OCI-LY1 (cell line): ENCODE data around the gene RNF135.

Source experiments
- H2AFZ ChIP-seq: fragments of 200-600 bp; sonication (generic), shearing (Covaris generic); 2 replicates; pipeline ENCODE4 v1.6.0; 2014; ENCODE audit warnings: antibody characterized with exemption, mild to moderate bottlenecking, low read length
- H3F3A ChIP-seq: fragments of 200-600 bp; sonication (generic), shearing (Covaris generic); 2 replicates; pipeline ENCODE4 v1.6.0; 2014; ENCODE audit warnings: mild to moderate bottlenecking, antibody characterized with exemption, low read length, moderate library complexity; ENCODE audit not compliant: insufficient read depth
- H3K27ac ChIP-seq: fragments of 200-600 bp; sonication (generic); 2 replicates; pipeline ENCODE4 v1.5.1; 2014; ENCODE audit warnings: low read length, mixed run types, mild to moderate bottlenecking, low read depth; ENCODE audit not compliant: poor library complexity, severe bottlenecking
- H3K27me3 ChIP-seq: fragments of 200-600 bp; sonication (generic); 2 replicates; pipeline ENCODE4 v1.6.0; 2014; ENCODE audit warnings: antibody characterized with exemption, mild to moderate bottlenecking, low read length, moderate library complexity; ENCODE audit not compliant: insufficient read depth
- H3K36me3 ChIP-seq: fragments of 200-600 bp; sonication (generic); 2 replicates; pipeline ENCODE4 v1.6.1; 2014; ENCODE audit warnings: mild to moderate bottlenecking, antibody characterized with exemption, low read length, moderate library complexity, mixed read lengths; ENCODE audit not compliant: insufficient read depth
- H3K4me1 ChIP-seq: fragments of 200-600 bp; sonication (generic); 2 replicates; pipeline ENCODE4 v1.5.1; 2014; ENCODE audit warnings: mild to moderate bottlenecking, low read length, moderate library complexity; ENCODE audit not compliant: insufficient read depth, severe bottlenecking
- H3K4me2 ChIP-seq: fragments of 200-600 bp; sonication (generic), shearing (Covaris generic); 2 replicates; pipeline ENCODE4 v1.6.1; 2014; ENCODE audit warnings: low read length
- H3K4me3 ChIP-seq: fragments of 200-600 bp; sonication (generic); 2 replicates; pipeline ENCODE4 v1.5.1; 2014; ENCODE audit warnings: low read length, low read depth, mild to moderate bottlenecking, mixed read lengths; ENCODE audit not compliant: poor library complexity, severe bottlenecking
- H3K79me2 ChIP-seq: fragments of 200-600 bp; shearing (Covaris generic); 2 replicates; pipeline ENCODE4 v1.6.1; 2016; ENCODE audit warnings: mixed run types, low read length, mixed read lengths; ENCODE audit not compliant: insufficient read depth
- H3K9ac ChIP-seq: fragments of 200-600 bp; sonication (generic), shearing (Covaris generic); 2 replicates; pipeline ENCODE4 v1.6.1; 2014; ENCODE audit warnings: mild to moderate bottlenecking, low read length, mixed read lengths
- H3K9me2 ChIP-seq: fragments of 200-600 bp; sonication (generic), shearing (Covaris generic); 2 replicates; pipeline ENCODE4 v1.6.1; 2014; ENCODE audit warnings: low read depth, mild to moderate bottlenecking, low read length, mixed read lengths
- H3K9me3 ChIP-seq: fragments of 200-600 bp; shearing (Covaris generic); 2 replicates; pipeline ENCODE4 v1.6.1; 2014; ENCODE audit warnings: low read length, mixed read lengths
- H4K20me1 ChIP-seq: fragments of 200-600 bp; sonication (generic), shearing (Covaris generic); 2 replicates; pipeline ENCODE4 v1.6.0; 2016; ENCODE audit warnings: mild to moderate bottlenecking, low read length; ENCODE audit not compliant: insufficient read depth
- CTCF ChIP-seq: fragments of 200-600 bp; sonication (generic), shearing (Covaris generic); IDR thresholded peaks from 2 replicates; pipeline ENCODE4 v1.5.1; 2017; ENCODE audit warnings: mild to moderate bottlenecking, antibody characterized with exemption, low read length, moderate library complexity, mixed read lengths
- EZH2 ChIP-seq: fragments of 200-600 bp; sonication (generic), shearing (Covaris generic); IDR thresholded peaks from 2 replicates; pipeline ENCODE4 v1.8.0; 2017; ENCODE audit warnings: borderline replicate concordance, mixed run types, mild to moderate bottlenecking, antibody characterized with exemption, low read length, moderate library complexity, mixed read lengths

RNF135 gene

DNA sequence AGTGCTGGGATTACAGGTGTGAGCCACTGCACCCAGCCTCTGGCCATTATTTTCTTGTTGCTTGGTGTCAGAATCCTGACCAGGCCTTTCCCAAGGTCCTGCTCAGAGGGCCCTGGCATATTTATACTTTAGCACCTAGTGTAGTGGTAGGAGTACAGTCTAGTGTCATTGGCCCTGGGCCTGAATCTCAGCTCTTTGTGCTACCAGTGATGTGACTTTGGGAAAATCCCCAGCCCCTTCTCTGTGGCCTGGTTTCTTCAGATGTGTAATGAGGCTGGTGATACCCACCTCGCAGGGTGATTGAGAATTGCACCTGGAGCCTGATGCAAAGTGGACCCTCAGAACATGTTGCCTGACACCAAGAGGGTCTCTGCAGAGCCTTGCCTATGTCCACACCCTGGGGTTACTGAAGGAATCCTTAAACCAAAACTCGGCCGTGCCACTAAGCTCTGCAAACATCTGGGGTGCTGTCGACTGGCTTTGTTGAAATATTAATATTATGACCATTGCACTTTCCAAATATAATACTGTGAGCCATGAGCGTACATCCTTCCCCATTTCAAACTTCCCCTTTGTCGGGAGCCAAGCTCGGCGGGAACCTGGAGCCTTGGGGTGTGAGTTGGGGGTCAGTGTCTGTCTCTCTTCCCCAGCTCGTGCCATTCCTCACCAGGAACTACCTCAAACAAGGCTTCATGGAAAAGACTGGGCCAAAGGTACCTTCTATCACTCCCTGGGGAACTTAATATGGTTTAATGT is 18.0 kb upstream of the RNF135 start:
- Histone ChIP-seq H3K27ac (peak overlapping the region; percentile 79), H3K4me2 (peak overlapping the region; percentile 35; the same call in 1 of the 2 replicates)

GRCh38 chr17:30954046-30954830 is 16.6 kb upstream of the RNF135 start:
- Histone ChIP-seq H3K79me2 (no peaks in the 10 kb centered on the region), H3F3A (no peaks in the 10 kb centered on the region)

More for the DNA sequence above, 18.0 kb upstream of the RNF135 start:
- Histone ChIP-seq H3K27me3 (no peaks in the 10 kb centered on the region), H2AFZ (no peak overlapping the region), H4K20me1 (no peaks in the 10 kb centered on the region), H3K36me3 (no peaks in the 10 kb centered on the region), H3K9me2 (no peaks in the 10 kb centered on the region), H3K79me2 (no peaks in the 10 kb centered on the region), H3K9me3 (no peaks in the 10 kb centered on the region), H3K9ac (no peak overlapping the region; the same call in 1 of the 2 replicates), H3F3A (no peaks in the 10 kb centered on the region), H3K4me1 (peaks cover 63% of the 10 kb centered on the region), H3K4me3 (no peak overlapping the region)
- TF ChIP-seq CTCF (no peak), EZH2 (no peak)

More at GRCh38 chr17:30954046-30954830, 16.6 kb upstream of the RNF135 start:
- 0 out of 2 replicates have a peak, but pooled peaks cover 4% of the 10 kb centered on the region for H3K36me3 ChIP-seq
- H3K4me1 ChIP-seq, result peaks cover 77% of the 10 kb centered on the region
- no peak overlapping the region for H3K4me3 ChIP-seq
- no peak overlapping the region; the same call in 1 of the 2 replicates for H3K9ac ChIP-seq
- peak overlapping the region; percentile 17; the same call in 1 of the 2 replicates for H3K4me2 ChIP-seq
- no peaks in the 10 kb centered on the region for H4K20me1 ChIP-seq
- TF ChIP-seq CTCF (no peak), EZH2 (no peak)
- no peak overlapping the region for H2AFZ ChIP-seq
- no peaks in the 10 kb centered on the region for H3K27me3 ChIP-seq
- H3K9me2 ChIP-seq, result no peaks in the 10 kb centered on the region
- H3K27ac ChIP-seq, result peak overlapping the region; percentile 79
- no peaks in the 10 kb centered on the region for H3K9me3 ChIP-seq
